Prostate gland (tissue), 2 donors: ENCODE results near the gene FOLR2. TPM values are rescaled to one million over a fixed set of nuclear protein-coding genes. Genes with fewer than 3 reads are reported as not detected.
A peak's percentile ranks its signal among the peaks of the same experiment; 100 is the strongest.

Experiments
- DNase-seq: peaks from one replicate; pipeline ENCODE4 v3.0.0-alpha.2; 2019; ENCODE audit warnings: low spot score
- H3K27ac ChIP-seq, 2 donors: fragments of 200-600 bp; sonication (generic); 2 replicates each; pipeline ENCODE4 v1.5.1; 2017 to 2019
- H3K27me3 ChIP-seq: fragments of 200-600 bp; sonication (generic); replicated peaks from 2 replicates; pipeline ENCODE4 v1.5.1; 2019; ENCODE audit not compliant: insufficient read depth
- H3K36me3 ChIP-seq, 2 donors: fragments of 200-600 bp; sonication (generic); 1 replicate in 1 of 2; 2 replicates in 1 of 2; pipeline versions ENCODE4 v1.5.1 to v1.8.1; 2017 to 2019
- H3K4me1 ChIP-seq: fragments of 200-600 bp; sonication (generic); replicated peaks from 2 replicates; pipeline ENCODE4 v1.5.1; 2019
- H3K4me3 ChIP-seq, 2 donors: fragments of 200-600 bp; sonication (generic); 2 replicates each; pipeline ENCODE4 v1.5.1; 2017 to 2019
- H3K9me3 ChIP-seq: fragments of 200-600 bp; sonication (generic); 2 replicates; pipeline ENCODE4 v1.5.1; 2017
- POLR2A ChIP-seq: fragments of 450-650 bp; IDR thresholded peaks from one replicate; pipeline ENCODE4 v1.6.1; 2016; ENCODE audit warnings: antibody characterized with exemption, mild to moderate bottlenecking
- POLR2AphosphoS5 ChIP-seq: sonication (generic); formaldehyde crosslinking; IDR thresholded peaks from one replicate; pipeline ENCODE4 v1.6.1; 2017; ENCODE audit warnings: antibody characterized with exemption
- WGBS: methylation state at CpG from one replicate; pipeline ENCODE4 v1.1.5; 2018; 5-methylcytosine and 5-hydroxymethylcytosine counted together
- intact Hi-C: fragments of 100-400 bp; cut with DNase I; formaldehyde crosslinking; loops from one replicate; pipeline ENCODE4 v1.14.2; 2022
- total RNA-seq, 2 donors: library from RNA; depleted of rRNA; stranded (reverse); fragments of >200 nt; gene quantifications; one replicate each; pipeline ENCODE4 v1.1.0, GENCODE V29; 2016
- TF ChIP-seq, protein P1 (sequence below), 4 experiments: fragments of 200-600 bp in 2 of 4; fragments of 450-650 bp in 2 of 4; sonication (generic) in 2 of 4; IDR thresholded peaks; 1 replicate in 3 of 4; 2 replicates in 1 of 4; pipeline ENCODE4 v1.5.1; 2016 to 2019; ENCODE audit warnings: antibody characterized with exemption in 4 of 4, mild to moderate bottlenecking in 2 of 4, moderate library complexity in 2 of 4

Gene FOLR2
- total RNA-seq, 2 donors from 2014 or later: 0.87 to 23.9 TPM

GRCh38 chr11:72238492-72239312, 22.1 kb downstream of the FOLR2 start:
- Histone ChIP-seq H3K4me3 (no peak overlapping the region), H3K36me3 (peaks cover 4 to 15% of the 10 kb centered on the region in 2 donors), H3K27ac (peak overlapping the region in 1 of 2 donors; percentile 61), H3K27me3 (peaks cover 8% of the 10 kb centered on the region), H3K9me3 (no peaks in the 10 kb centered on the region), H3K4me1 (peaks cover 3% of the 10 kb centered on the region)
- intact Hi-C loops: loop anchor here (10.0 kb wide), 1 partner anchor 224 kb away; no protein-coding TSS in a partner anchor
- no peak for TF ChIP-seq POLR2A
- no peak for TF ChIP-seq POLR2AphosphoS5
- TF ChIP-seq, protein P1, sequence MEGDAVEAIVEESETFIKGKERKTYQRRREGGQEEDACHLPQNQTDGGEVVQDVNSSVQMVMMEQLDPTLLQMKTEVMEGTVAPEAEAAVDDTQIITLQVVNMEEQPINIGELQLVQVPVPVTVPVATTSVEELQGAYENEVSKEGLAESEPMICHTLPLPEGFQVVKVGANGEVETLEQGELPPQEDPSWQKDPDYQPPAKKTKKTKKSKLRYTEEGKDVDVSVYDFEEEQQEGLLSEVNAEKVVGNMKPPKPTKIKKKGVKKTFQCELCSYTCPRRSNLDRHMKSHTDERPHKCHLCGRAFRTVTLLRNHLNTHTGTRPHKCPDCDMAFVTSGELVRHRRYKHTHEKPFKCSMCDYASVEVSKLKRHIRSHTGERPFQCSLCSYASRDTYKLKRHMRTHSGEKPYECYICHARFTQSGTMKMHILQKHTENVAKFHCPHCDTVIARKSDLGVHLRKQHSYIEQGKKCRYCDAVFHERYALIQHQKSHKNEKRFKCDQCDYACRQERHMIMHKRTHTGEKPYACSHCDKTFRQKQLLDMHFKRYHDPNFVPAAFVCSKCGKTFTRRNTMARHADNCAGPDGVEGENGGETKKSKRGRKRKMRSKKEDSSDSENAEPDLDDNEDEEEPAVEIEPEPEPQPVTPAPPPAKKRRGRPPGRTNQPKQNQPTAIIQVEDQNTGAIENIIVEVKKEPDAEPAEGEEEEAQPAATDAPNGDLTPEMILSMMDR (IDR thresholded peaks at IDR 0.05): no peak
- 74% methylated on average over 28 of the region's 28 CpGs for WGBS
- DNase-seq: no peak

DNA sequence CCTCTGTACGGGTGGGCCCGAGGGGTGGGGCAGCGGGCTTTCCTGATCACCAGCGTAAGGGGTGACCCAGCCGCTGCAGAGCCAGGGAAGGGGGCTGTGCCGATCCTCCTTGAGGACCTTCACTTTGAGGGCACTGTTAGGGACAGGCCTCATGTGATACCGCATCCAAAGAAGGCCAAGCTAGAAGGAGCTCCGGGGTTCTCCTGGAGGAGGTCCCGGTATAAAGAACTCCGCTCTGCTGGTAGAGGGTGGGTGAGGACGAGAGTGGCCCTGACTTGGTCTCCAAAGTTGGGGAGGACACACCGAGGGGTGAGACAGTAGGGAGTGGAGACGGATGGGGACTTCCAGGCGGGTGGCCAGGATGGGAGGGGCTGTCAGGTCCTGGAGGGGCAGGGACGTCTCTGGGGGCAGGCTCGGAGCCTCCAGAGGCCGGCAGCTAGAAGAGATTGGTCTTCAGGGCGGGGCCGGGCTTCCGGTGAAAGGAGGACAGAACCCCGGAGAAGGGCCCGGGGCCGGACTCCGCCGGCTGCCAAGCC, 22.8 kb downstream of the FOLR2 start:
- intact Hi-C loops: loop anchor here (10.0 kb wide), 1 partner anchor 225 kb away; no protein-coding TSS in a partner anchor
- H3K4me1 ChIP-seq: peaks cover 3% of the 10 kb centered on the region
- peaks cover 15% of the 10 kb centered on the region for H3K27me3 ChIP-seq
- peak overlapping the region; percentile 22 to 28 for H3K4me3 ChIP-seq
- WGBS: 17% methylated on average over 25 of the region's 25 CpGs
- H3K27ac ChIP-seq: peak overlapping the region; percentile 44 to 61
- TF ChIP-seq, protein P1 (IDR thresholded peaks at IDR 0.05): no peak
- no peak for TF ChIP-seq POLR2AphosphoS5
- no peak for TF ChIP-seq POLR2A
- H3K9me3 ChIP-seq: no peaks in the 10 kb centered on the region
- H3K36me3 ChIP-seq: peaks cover 4 to 11% of the 10 kb centered on the region in 2 donors
- DNase-seq: no peak

- H3K4me3 ChIP-seq: peak overlapping the region; percentile 22 to 28
- 3% methylated on average over 61 of the region's 69 CpGs for WGBS
- peaks cover 20% of the 10 kb centered on the region for H3K27me3 ChIP-seq
- H3K9me3 ChIP-seq: no peaks in the 10 kb centered on the region
- peak; percentile 47 for DNase-seq
- peak overlapping the region; percentile 48 to 61 for H3K27ac ChIP-seq
- TF ChIP-seq, protein P1 (IDR thresholded peaks at IDR 0.05): peak in 2 of 4 experiments; percentile 35 to 46
- no peak for TF ChIP-seq POLR2AphosphoS5
- H3K36me3 ChIP-seq: peaks cover 4 to 10% of the 10 kb centered on the region in 2 donors
- intact Hi-C loops: loop anchor here (10.0 kb wide), 1 partner anchor 225 kb away; no protein-coding TSS in a partner anchor
- peaks cover 3% of the 10 kb centered on the region for H3K4me1 ChIP-seq
Observed at GRCh38 chr11:72239849-72240460, 23.4 kb downstream of the FOLR2 start.

- Histone ChIP-seq H3K27ac (peak overlapping the region; percentile 48 to 61), H3K4me3 (no peak overlapping the region), H3K36me3 (peaks cover 0 to 9% of the 10 kb centered on the region in 2 donors), H3K9me3 (no peaks in the 10 kb centered on the region), H3K4me1 (peaks cover 3% of the 10 kb centered on the region), H3K27me3 (peaks cover 23% of the 10 kb centered on the region)
- WGBS: 31% methylated on average over 44 of the region's 44 CpGs
- TF ChIP-seq, protein P1 (IDR thresholded peaks at IDR 0.05): no peak
- TF ChIP-seq POLR2AphosphoS5: no peak
- TF ChIP-seq POLR2A: no peak
- intact Hi-C loops: no loop called here
- DNase-seq: no peak
Observed at GRCh38 chr11:72240461-72241290, 24.1 kb downstream of the FOLR2 start.
